T-helper 1 cell treated with Interleukin-12 subunit alpha and Interleukin-12 subunit beta and Interleukin-4 antibody, amounts not matched to agents 30 ng/mL and 1 ng/mL, for 36 hours (primary cell): ENCODE data around the gene HSF4. TPM values are rescaled to one million over a fixed set of nuclear protein-coding genes. Genes with fewer than 3 reads are reported as not detected.

Source experiments
- intact Hi-C: fragments of 100-400 bp; cut with micrococcal nuclease; formaldehyde crosslinking; loops from one replicate; pipeline ENCODE4 v1.15.1; 2024
- total RNA-seq: library from RNA; stranded (reverse); gene quantifications from 2 replicates; pipeline ENCODE4 v1.2.3, GENCODE V29; 2022

Gene HSF4
- total RNA-seq, 1 donor from 2014 or later, result 98.7 TPM

DNA sequence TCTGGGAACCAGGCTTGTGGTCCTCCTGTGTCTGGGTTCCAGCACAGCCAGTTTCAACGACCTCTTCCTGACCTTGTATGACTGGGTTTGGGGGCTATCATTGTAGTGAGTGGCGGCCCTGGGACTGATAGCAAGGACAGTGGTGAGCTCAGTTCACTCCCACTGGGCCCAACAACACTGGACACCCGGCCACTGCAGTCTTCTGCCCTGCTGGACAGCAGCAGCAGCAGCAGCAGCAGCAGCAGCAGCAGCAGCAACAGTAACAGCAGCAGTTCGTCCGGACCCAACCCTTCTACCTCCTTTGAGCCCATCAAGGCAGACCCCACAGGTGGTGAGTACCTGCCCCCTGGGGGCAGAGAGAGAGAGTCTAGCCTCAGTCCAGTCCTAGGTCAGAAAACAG is 31.1 kb downstream of the HSF4 start:
- intact Hi-C loops, result no loop called here

DNA sequence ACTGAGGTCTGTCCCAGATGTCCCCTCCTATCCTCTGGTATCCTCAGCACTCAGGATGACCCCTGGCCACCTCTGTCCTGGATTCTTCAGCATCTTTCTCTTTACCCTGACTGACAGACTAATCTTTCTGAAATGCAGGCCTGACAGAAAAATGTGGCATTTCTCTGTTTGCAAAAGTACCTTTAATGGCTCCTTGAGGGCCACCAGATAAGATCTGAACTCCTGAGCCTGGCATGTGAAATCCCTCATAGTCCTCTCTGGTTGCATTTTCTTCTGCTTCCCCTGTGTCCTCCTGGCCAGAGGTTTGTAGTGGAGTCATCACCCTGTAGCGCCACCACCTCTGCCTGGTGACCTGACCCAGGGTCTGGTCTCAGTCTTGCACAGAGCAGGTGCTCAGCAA is 32.3 kb downstream of the HSF4 start:
- intact Hi-C loops, result no loop called here

DNA sequence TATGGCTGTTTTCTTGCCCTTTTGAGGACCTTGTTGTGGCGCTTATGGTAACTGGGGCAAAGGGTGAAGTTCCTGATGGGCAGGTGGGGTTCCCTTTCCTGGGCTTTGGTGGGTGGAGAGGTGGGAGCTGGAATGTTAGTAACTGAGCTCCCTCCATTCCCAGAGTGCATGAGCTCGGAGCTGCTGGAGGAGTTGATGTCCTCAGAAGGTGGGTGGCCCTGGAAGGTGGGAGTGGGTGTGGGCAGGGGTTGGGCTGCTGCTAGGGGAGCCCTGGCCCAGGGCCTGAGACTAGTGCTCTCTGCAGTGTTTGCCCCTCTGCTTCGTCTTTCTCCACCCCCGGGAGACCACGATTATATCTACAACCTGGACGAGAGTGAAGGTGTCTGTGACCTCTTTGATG is 33.2 kb downstream of the HSF4 start:
- intact Hi-C loops, result no loop called here

DNA sequence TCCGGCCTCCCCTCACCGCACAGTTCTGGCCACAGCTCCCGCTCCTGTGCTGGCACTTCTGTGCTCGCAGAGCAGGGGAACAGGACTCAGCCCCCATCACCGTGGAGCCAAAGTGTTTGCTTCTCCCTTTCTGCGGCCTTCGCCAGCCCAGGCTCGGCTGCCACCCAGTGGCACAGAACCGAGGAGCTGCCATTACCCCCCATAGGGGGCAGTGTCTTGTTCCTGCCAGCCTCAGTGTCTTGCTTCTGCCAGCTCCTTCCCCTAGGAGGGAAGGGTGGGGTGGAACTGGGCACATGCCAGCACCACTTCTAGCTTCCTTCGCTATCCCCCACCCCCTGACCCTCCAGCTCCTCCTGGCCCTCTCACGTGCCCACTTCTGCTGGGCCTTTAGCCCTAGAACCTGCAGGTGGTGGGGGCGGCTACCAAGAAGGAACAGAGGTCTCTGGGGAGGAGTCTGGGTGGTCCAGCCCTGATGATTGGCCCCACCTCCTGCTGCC is 33.7 kb downstream of the HSF4 start:
- intact Hi-C loops, result no loop called here

DNA sequence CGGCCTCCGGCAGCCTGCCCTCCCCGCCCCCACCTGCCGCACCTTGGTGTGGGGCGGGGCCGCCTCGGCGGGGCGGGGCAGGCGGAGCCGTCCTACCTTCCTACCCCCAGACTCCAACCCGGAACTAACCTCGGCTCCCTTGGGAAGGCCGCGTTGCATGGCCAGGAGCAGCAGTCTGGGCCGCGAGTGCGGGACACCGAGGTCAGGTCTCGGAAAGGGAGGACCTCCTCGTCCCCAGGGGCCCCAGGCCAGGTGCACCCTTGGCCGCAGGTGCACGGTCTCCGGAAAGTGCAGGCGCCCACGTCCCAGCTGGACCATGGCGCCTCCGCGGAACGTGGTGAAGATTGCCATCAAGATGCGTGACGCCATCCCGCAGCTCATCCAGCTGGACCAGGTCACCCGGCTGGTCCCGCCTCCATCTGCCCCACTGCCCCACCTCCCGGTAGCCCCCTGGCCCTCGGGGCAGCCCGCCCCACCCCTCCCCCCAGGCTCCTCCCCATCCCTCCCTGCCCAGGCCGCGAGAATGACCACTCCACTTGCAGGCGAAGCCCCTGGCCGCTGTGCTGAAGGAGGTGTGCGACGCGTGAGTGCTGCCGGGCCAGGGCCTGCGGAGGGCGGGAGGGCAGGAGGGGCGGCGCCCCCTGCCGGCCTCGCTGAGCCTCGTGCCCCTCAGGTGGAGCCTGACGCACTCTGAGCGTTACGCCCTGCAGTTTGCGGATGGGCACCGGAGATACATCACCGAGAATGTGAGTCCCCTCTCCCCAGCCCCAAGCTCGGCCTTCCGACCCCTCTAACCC is 34.7 kb downstream of the HSF4 start, which contains the start of gene ELMO3:
ELMO3 (plus strand) TSS at position 121 of the 797 bp plus-strand sequence; CDS start at position 317, 196 bp downstream.
- intact Hi-C loops, result no loop called here

DNA sequence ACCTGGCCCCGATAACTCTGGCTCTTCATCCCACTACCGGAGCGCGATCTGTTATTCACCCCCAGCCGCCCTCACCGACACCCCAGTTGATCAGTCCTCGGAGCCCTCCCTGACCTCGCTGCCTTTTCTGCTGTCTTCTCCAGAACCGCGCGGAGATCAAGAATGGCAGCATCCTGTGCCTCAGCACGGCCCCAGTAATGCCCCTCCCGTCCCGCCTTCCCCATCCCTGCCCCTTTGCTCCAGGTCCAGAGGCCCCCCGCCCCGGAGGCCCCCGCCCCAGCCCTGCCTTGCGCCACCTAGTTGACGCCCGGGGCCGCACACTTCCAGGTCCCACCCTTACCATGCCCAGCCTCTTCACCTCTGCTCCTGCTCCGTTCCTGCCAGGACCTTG is 35.3 kb downstream of the HSF4 start:
- intact Hi-C loops, result no loop called here

DNA sequence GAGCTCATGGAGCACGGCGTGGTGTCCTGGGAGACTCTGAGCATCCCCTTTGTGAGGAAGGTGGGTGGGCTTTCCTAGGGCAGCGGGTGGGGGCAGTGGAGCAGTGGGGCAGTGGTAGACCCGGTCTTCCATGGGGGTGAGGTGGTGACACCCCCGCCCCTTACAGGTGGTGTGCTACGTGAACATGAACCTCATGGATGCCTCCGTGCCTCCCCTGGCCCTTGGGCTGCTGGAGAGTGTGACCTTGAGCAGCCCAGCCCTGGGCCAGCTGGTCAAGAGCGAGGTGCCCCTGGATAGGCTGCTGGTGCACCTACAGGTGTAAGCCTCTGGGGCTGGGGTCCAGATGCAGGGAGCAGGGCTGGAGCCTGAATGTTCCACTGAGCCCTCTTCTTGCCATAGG is 35.9 kb downstream of the HSF4 start:
- intact Hi-C loops, result no loop called here

DNA sequence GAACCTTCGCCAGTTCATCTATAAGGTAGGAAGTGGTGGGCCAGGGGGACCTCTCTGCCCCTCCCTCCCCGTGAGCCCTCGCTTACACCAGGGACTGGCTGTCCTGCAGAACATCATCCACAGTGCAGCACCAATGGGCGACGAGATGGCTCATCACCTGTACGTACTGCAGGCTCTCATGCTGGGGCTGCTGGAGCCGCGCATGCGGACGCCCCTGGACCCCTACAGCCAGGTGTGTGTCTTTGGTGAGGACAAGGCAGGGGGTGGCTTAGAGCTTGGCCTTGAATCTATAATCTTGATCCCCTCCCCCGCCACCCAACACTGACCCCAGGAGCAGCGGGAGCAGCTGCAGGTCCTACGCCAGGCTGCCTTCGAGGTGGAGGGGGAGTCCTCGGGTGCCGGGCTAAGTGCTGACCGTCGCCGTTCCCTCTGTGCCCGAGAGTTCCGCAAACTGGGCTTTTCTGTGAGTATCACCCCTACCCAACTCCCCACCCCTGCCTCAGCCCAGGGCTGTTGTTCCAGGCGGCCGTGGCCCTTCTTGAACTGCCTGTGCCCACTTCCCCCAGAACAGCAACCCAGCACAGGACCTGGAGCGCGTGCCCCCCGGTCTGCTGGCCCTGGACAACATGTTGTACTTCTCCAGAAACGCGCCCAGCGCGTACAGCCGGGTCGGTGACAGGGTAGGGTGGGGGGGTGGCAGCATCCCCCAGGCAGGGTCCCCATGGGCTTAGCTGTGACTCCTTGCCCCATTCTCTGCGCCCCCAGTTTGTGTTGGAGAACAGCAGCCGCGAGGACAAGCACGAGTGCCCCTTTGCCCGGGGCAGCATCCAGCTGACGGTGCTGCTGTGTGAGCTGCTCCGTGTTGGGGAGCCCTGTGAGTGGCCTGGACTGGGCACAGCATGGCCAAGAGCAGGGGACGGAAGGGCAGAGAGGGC is 37.1 kb downstream of the HSF4 start:
- intact Hi-C loops, result no loop called here

DNA sequence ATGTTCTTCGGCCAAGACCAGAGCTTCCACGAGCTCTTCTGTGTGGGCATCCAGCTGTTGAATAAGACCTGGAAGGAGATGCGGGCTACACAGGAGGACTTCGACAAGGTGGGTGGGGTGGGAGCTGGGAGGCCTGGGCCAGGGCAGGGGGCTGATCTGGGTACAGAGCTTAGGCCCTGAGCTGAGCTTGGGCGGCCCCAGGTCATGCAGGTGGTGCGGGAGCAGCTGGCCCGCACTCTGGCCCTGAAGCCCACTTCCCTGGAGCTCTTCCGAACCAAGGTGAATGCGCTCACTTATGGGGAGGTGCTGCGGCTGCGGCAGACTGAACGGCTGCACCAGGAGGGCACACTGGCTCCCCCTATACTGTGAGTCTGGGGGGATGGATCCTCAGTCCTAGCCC is 37.9 kb downstream of the HSF4 start:
- intact Hi-C loops, result no loop called here

DNA sequence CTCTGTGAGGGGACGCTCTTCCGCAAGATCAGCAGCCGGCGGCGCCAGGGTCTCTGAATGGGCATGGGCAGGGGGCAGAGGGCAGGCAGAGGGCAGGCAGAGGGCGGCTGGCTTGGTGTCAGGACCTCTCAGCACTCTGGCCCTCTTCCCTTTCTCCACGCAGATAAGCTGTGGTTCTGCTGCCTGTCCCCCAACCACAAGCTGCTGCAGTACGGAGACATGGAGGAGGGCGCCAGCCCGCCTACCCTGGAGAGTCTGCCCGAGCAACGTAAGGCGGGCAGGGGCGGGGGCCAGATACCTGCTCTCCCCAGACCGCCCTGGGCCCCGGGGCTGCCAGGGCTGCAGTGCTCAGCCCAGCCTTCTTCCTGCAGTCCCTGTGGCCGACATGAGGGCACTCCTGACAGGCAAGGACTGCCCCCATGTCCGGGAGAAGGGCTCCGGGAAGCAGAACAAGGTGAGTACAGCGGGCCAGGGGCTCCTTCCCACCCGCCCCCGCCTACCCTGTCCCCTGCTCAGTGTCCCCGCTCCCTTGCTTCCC is 38.5 kb downstream of the HSF4 start:
- intact Hi-C loops, result no loop called here

DNA sequence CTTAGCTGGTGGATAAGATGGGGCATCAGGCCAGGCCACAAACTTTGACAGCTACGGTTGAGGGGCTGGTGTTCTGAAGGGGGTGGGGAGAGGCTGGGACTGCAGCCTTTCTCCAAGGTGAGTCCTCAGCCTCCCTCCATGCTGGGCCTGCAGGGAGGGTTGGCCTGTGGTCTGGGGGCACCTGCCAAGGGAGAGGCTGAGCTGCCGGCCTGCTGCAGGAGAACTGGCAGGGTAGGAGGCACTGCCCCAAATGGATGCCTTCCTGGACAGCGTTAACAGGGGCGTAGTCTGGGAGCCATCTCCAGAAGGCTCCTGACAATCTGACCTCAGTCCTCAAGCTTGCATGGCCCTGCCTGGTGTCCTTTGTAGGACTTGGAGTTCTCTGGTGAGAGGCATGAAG is 39.5 kb downstream of the HSF4 start:
- intact Hi-C loops, result no loop called here

DNA sequence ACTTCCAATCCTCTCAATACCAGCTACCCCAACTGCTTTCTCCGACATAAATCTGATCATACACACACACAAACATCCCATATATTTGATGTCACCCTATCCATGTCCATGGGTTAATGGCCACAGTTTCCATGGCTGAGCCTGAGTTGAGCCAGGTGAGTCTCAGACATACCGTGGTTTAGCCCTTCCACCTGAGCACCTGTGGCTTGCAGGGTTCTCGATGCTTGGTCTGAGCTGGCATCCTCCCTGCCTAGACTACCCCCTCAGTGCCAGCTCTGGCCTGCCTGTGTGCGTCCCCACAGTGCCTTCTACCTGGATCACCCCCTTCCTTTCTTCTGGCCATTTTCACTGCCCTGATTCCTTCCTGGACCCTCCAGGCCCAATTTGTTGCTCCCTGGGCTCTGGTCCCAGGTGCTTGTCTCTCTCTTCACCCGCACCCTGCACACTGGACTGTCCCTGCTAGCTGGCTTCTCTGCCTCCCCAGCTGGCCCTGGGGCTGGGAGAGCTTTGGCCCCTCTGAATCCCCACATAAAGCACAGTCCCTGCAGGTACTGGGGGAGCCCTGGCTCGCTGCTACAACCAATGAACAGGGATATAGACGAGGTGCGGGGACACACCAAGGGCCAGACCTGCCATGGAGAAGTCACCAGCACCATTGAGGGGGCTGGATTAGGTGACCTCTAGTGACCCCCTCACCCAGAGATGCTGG is 41.7 kb downstream of the HSF4 start:
- intact Hi-C loops, result loop anchor here (1.0 kb wide), 1 partner anchor 12 kb away; no protein-coding TSS in a partner anchor

DNA sequence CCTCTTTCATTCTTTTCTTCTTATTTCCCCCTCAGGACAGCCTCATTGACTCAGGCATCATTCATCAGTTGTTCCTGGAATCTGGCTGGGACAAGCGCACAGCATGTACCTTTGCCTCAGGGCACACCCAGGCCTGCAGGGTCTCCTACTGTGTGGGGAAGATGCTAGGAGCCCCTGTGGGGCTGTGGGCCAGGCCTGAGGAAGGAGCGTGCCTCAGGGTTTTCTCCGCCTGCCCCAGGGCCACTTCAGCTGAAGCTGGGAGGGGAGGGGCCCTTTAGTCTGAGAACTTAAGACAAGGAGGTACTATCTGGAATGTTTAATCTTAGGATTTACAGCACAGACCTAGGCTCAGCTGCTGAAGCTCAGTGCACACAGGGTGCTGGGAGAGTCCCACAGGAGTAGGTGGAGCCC is 42.3 kb downstream of the HSF4 start:
- intact Hi-C loops, result loop anchor here (1.0 kb wide), 1 partner anchor 11 kb away; no protein-coding TSS in a partner anchor

DNA sequence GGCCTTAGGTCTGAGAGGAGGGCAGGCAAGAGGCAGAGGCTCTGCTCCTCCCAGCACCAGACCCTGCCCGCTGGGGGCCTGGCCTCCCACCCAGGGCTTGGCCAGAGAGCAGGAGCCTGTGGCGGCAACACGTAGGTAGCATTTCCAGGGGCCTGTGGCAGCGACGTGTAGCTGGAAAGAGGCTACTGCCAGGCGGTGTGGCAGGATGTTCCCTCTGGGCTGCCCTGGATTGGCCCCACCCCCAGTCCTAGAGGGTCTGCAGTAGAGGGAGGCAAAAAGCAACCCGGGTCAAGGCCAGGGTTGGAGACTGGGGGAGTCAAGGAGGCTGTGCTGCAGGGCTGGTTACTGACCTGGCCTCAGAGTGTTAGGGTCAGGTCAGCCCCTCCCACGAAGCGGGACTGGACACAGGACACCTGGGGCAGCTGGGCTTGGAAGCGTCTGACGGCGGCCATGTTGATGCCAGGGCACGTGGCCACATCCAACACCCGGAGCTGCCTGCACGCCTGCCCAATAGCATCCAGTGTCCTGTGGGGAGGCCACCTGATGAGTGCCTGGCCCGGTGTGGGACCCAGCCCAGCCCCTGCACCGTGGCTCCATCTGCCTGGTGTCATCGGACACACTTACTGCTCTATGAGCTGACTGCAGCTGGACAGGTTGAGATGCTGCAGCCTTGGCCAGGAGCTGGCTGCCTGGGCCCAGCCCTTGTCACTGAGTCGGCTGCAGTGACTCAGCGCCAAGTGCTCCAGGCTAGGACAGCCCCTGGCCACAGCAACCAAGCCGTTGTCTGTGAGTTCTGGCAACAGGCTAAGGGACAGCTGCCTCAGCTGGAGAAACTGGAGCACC is 42.9 kb downstream of the HSF4 start:
- intact Hi-C loops, result no loop called here

DNA sequence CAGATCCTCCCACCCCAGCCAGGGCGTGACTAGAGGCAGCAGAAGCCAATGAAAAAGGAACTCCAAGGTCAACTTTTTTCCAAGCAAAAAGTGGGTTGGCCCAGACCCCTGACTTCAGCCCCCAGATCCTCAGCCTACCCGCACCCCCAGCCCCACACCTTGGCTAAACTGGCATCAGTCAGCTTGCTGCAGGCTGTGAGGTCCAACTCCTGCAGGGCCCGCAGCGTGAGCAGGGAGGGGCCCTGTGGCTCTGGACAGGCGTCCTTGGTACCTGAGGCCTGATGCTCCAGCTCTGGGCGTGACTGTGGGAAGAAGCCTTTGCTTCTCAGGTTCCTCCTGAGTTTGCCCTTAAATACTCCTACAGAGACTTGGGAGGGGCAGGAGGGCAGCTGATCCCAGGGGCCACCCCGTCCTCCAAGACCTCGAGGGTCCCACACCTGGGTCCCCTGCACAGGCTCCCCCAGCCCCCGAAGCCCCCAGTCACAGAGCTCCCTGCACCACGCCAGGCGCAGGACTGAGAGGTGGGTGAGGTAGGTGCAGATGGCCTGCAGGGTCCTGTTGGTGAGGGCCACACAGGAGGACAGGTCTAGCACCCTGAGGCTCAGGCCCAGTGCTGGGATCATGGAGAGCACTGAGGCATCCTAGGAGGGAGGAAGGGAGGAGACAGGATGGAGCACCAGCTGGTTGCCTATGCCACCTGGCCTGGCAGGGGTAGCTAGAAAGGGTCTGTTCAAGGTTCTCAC is 43.8 kb downstream of the HSF4 start:
- intact Hi-C loops, result no loop called here

DNA sequence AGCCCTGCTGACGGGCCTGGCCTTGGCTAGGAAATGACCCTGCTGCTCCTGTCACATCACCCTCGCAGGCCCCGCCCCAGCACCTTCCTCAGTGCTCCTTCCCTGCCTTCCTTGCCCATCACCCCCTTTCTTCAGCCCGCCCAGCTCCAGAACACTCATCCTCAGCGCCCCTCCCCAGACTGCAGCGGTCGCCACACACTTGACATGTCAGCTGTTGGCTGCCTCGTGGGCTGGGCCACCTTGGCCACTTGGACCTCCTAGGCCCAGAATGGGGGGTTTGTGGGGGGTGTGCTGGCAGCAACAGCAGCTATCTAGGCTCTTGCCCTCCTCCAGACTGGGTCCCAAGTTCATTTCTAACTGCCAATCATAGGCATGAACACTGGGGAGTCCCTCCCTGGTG is 45.0 kb downstream of the HSF4 start:
- intact Hi-C loops, result no loop called here

DNA sequence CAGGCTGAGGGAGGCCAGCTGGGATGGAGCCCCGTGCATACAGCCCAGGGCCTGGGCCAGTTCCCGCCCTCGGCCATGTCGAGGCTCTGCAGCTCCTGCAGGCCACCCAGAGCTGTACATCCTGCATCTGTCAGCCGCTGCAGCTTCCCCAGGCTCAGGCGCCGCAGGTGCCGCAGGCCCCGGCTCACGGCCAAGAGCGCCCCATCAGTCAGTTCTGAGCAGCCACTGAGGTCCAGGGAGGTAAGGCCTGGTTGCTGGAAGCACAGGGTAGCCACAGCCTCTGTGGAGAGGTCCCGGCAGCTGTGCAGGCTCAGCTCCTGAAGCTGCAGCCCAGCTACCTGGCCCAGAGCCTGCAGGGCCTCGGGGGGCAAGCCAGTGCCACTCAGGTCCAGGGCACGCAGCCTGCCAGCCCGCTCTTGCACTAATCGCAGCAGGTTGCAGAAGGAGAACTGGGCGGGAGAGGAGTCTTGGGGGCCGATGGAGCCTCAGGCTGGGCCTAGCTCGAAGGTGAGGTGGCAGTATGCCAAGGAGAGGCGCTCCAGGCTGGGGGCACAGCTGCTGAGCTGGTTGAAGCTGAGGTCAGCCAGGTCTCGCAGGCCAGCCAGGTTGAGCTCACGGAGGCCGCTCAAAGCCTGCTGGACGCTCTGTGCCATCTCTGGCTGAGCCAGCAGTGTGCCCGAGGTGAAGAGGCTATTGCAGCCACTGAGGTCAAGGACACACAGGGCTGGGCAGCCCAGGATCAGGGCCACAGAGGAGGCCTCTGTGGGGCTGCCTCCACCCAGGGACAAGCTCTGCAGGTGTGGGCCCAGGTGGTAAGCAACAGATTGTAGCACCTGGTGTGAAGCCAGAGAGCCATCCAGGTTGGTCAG is 45.8 kb downstream of the HSF4 start:
- intact Hi-C loops, result no loop called here

DNA sequence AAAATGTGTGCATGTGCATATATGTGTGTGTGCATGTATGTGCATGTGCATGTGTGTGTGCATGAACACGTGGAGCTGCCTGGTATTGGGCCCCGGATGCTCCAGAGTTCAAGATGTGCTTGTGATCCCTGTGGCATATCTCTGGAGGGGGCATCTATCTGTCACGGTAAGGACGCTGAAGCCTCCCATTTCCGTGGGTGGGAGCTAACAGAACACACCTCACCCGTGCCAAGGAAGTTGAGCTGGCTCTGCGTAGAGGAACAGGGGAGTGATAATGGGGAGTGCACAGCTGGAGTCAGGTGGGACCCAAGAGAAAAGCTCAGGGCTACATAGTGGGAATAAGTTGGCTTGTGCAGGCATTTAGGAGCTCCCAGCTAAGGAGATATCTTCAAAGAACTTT is 47.1 kb downstream of the HSF4 start:
- intact Hi-C loops, result no loop called here

DNA sequence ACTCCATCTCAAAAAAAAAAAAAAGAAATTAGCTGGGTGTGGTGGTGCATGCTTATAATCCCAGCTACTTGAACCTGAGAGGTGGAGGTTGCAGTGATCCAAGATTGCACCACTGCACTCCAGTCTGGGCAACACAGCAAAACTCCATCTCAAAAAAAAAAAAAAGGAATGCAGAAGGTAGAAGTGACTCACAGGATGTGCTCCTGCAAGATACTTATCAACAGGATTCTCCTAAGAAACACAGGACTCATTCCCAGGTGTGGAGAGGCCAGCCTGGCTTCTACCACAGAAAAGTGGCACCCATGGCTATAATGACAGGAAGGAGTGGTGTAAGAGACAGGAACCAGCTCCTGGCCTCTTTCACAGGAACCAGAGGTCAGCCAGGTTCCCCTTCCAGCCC is 48.2 kb downstream of the HSF4 start:
- intact Hi-C loops, result no loop called here
